BLaER1 treated with 17β-estradiol and CSF1 and Interleukin-3, amounts not matched to agents 10 nM and 100 nM (cell line): Measurements from ENCODE around the gene CTNS.

Source experiments
- H3K27ac ChIP-seq, 11 experiments: shearing (Covaris generic); formaldehyde crosslinking; 2 replicates each; pipeline ENCODE4 v1.8.1; 2022
- H3K27me3 ChIP-seq, 11 experiments: shearing (Covaris generic); formaldehyde crosslinking; 2 replicates each; pipeline ENCODE4 v1.8.1; 2022
- H3K36me3 ChIP-seq, 11 experiments: shearing (Covaris generic); formaldehyde crosslinking; 2 replicates each; pipeline ENCODE4 v1.8.1; 2022
- H3K4me1 ChIP-seq, 10 experiments: shearing (Covaris generic); formaldehyde crosslinking; 2 replicates each; pipeline ENCODE4 v1.8.1; 2022
- H3K4me2 ChIP-seq, 11 experiments: shearing (Covaris generic); formaldehyde crosslinking; 2 replicates each; pipeline ENCODE4 v1.8.1; 2022
- H3K4me3 ChIP-seq, 10 experiments: shearing (Covaris generic); formaldehyde crosslinking; 2 replicates each; pipeline ENCODE4 v1.8.1; 2022
- H3K9ac ChIP-seq, 11 experiments: shearing (Covaris generic); formaldehyde crosslinking; 2 replicates each; pipeline ENCODE4 v1.8.1; 2022
- H3K9me3 ChIP-seq, 11 experiments: shearing (Covaris generic); formaldehyde crosslinking; replicated peaks in 1 of 11; 2 replicates each; pipeline ENCODE4 v1.8.1; 2022
- H4K20me1 ChIP-seq, 11 experiments: shearing (Covaris generic); formaldehyde crosslinking; 2 replicates each; pipeline ENCODE4 v1.8.1; 2022
- Cebpa-rat ChIP-seq, 11 experiments: shearing (Covaris generic); IDR thresholded peaks; 2 replicates each; pipeline ENCODE4 v1.8.1; 2022

CTNS gene

GRCh38 chr17:3647251-3647650 is 10.7 kb downstream of the CTNS start:
- TF ChIP-seq Cebpa-rat (IDR thresholded peaks at IDR 0.05), result no peak
- H3K27ac ChIP-seq, result peak overlapping the region in 8 of 11 experiments; percentile 3 to 97 (median 50); a peak in 15 of 22 replicates
- H4K20me1 ChIP-seq, result peaks cover 0 to 23% (median 0%) of the 10 kb centered on the region in 11 experiments; a peak in 4 of 22 replicates
- H3K4me3 ChIP-seq, result no peak overlapping the region
- no peaks in the 10 kb centered on the region for H3K27me3 ChIP-seq
- peak overlapping the region; percentile 4 to 72 (median 34); a peak in 15 of 22 replicates for H3K9ac ChIP-seq
- peaks cover 41 to 62% (median 53%) of the 10 kb centered on the region in 10 experiments for H3K4me1 ChIP-seq
- H3K36me3 ChIP-seq, result peaks cover 6 to 92% (median 67%) of the 10 kb centered on the region in 11 experiments; a peak in 21 of 22 replicates
- H3K9me3 ChIP-seq, result no peaks in the 10 kb centered on the region
- peak overlapping the region; percentile 1 to 84 (median 64); a peak in 21 of 22 replicates for H3K4me2 ChIP-seq

GRCh38 chr17:3647769-3648555 is 11.4 kb downstream of the CTNS start:
- no peak for TF ChIP-seq Cebpa-rat (IDR thresholded peaks at IDR 0.05)
- Histone ChIP-seq H3K27me3 (no peaks in the 10 kb centered on the region), H3K4me1 (peaks cover 41 to 55% (median 48%) of the 10 kb centered on the region in 10 experiments), H3K36me3 (peaks cover 6 to 92% (median 67%) of the 10 kb centered on the region in 11 experiments; a peak in 21 of 22 replicates), H3K9ac (peak overlapping the region in 9 of 11 experiments; percentile 4 to 72 (median 37); a peak in 15 of 22 replicates), H3K27ac (peak overlapping the region in 8 of 11 experiments; percentile 3 to 97 (median 54); a peak in 15 of 22 replicates), H3K4me2 (peak overlapping the region; percentile 1 to 84 (median 64); a peak in 20 of 22 replicates), H4K20me1 (peaks cover 0 to 23% (median 0%) of the 10 kb centered on the region in 11 experiments; a peak in 5 of 22 replicates), H3K4me3 (no peak overlapping the region), H3K9me3 (no peaks in the 10 kb centered on the region)

DNA sequence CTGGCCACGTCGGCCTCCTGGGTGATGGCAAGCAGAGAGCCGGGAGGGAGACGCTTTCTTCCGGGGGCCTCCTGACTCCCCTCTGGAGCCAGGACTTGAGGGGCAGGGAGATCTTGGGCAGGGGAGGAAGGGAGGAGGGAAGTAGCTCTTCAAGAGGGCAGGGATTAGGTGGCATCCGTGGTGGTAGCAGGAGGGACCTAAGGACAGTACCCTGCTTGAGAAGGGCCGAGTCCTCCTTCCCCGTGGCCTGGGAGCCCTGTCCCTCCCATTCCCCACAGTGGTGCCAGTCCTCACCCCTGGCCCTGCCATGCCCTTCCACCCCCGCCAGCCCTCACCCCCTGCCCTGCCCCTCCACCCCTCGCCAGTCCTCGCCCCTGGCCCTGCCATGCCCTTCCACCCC is 19.2 kb downstream of the CTNS start:
- no peak overlapping the region for H3K4me2 ChIP-seq
- H3K27ac ChIP-seq, result no peak overlapping the region
- no peaks in the 10 kb centered on the region for H3K9me3 ChIP-seq
- H3K9ac ChIP-seq, result no peak overlapping the region
- H3K27me3 ChIP-seq, result no peaks in the 10 kb centered on the region
- peaks cover 0 to 43% (median 6%) of the 10 kb centered on the region in 11 experiments; a peak in 10 of 22 replicates for H4K20me1 ChIP-seq
- no peak for TF ChIP-seq Cebpa-rat (IDR thresholded peaks at IDR 0.05)
- H3K4me1 ChIP-seq, result peaks cover 0 to 11% (median 0%) of the 10 kb centered on the region in 10 experiments; a peak in 6 of 20 replicates
- H3K4me3 ChIP-seq, result no peak overlapping the region
- peaks cover 14 to 90% (median 62%) of the 10 kb centered on the region in 11 experiments for H3K36me3 ChIP-seq

DNA sequence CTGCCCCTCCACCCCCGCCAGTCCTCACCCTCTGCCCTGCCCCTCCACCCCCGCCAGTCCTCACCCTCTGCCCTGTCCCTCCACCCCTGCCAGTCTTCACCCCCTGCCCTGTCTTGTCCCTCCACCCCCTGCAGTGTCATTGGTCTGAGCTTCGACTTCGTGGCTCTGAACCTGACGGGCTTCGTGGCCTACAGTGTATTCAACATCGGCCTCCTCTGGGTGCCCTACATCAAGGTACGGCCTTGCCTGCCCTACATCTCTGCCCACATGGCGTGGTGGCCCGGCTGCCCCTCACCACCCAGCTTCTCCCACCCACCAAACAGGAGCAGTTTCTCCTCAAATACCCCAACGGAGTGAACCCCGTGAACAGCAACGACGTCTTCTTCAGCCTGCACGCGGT is 19.8 kb downstream of the CTNS start:
- TF ChIP-seq Cebpa-rat (IDR thresholded peaks at IDR 0.05), result no peak
- peaks cover 20 to 90% (median 68%) of the 10 kb centered on the region in 11 experiments for H3K36me3 ChIP-seq
- H3K4me2 ChIP-seq, result no peak overlapping the region
- no peaks in the 10 kb centered on the region for H3K27me3 ChIP-seq
- H3K27ac ChIP-seq, result no peak overlapping the region
- H3K4me1 ChIP-seq, result peaks cover 0 to 11% (median 0%) of the 10 kb centered on the region in 10 experiments; a peak in 6 of 20 replicates
- peaks cover 0 to 48% (median 12%) of the 10 kb centered on the region in 11 experiments; a peak in 12 of 22 replicates for H4K20me1 ChIP-seq
- H3K9ac ChIP-seq, result no peak overlapping the region
- H3K4me3 ChIP-seq, result no peak overlapping the region
- H3K9me3 ChIP-seq, result no peaks in the 10 kb centered on the region

- peaks cover 0 to 54% (median 18%) of the 10 kb centered on the region in 11 experiments; a peak in 12 of 22 replicates for H4K20me1 ChIP-seq
- H3K4me3 ChIP-seq, result no peak overlapping the region
- no peaks in the 10 kb centered on the region for H3K27me3 ChIP-seq
- peaks cover 23 to 91% (median 71%) of the 10 kb centered on the region in 11 experiments for H3K36me3 ChIP-seq
- H3K9me3 ChIP-seq, result no peaks in the 10 kb centered on the region
- peaks cover 0 to 11% (median 0%) of the 10 kb centered on the region in 10 experiments; a peak in 6 of 20 replicates for H3K4me1 ChIP-seq
- no peak for TF ChIP-seq Cebpa-rat (IDR thresholded peaks at IDR 0.05)
- no peak overlapping the region for H3K4me2 ChIP-seq
- no peak overlapping the region for H3K27ac ChIP-seq
- H3K9ac ChIP-seq, result no peak overlapping the region
Measured at GRCh38 chr17:3656755-3657587, 20.4 kb downstream of the CTNS start.

DNA sequence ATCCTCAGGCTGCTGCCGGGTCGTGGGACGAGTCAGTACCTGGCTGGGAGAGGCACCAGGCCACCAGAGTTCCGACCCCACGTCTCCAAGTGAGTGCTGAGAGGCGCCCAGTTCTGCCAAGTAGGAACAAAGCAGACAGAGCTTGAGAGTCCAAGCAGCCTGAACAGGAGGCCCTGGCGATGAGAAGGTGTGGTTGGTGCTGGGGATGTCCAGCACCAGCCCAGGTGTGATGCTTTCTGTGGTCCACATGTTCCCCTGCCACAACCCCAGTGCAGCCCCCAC is 21.0 kb downstream of the CTNS start:
- Histone ChIP-seq H3K27ac (no peak overlapping the region), H3K4me2 (no peak overlapping the region), H3K9me3 (no peaks in the 10 kb centered on the region), H3K36me3 (peaks cover 27 to 91% (median 71%) of the 10 kb centered on the region in 11 experiments), H4K20me1 (peaks cover 0 to 59% (median 19%) of the 10 kb centered on the region in 11 experiments; a peak in 13 of 22 replicates), H3K4me3 (no peak overlapping the region), H3K9ac (no peak overlapping the region; a peak in 1 of 22 replicates), H3K27me3 (no peaks in the 10 kb centered on the region), H3K4me1 (peaks cover 0 to 11% (median 0%) of the 10 kb centered on the region in 10 experiments; a peak in 6 of 20 replicates)
- no peak for TF ChIP-seq Cebpa-rat (IDR thresholded peaks at IDR 0.05)

DNA sequence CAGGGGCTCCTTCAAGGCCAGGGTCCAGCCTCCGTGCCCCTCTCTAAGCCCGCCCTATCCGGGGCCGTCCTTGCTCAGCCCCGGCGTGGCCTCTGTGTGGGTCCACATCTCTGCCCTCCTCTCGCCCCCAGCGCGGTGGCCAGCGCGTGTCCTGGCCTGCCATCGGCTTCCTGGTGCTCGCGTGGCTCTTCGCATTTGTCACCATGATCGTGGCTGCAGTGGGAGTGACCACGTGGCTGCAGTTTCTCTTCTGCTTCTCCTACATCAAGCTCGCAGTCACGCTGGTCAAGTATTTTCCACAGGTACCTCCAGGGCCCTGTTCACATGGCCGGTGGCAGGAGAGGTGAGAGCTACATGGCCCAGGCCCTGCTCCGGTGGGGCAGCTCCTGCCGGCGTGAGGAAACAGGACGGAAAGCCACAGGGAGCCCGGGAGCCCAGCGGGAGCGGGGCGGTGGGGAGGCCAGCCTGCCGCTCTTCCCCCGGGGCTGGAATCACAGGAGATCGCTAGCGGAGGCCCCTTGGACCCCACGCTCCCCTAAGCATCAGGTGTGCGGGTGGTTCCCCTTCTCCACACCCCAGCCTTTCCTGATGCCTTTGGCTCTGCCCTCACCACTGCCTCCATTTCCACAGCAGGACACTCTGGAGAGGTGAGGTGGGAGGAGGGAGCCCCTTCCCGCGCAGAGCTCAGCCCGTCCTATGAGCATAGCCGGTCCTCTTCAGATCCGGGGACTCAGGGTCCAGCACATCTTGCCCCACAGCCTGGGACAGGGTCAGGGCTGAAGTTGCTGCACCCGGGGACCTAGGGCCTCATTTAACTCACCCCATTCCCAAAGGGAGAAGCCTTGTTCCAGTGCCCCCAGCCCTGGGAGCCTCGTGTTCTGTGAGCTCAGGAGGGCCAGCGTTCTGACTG is 21.6 kb downstream of the CTNS start:
- H3K4me1 ChIP-seq, result peaks cover 0 to 11% (median 0%) of the 10 kb centered on the region in 10 experiments; a peak in 6 of 20 replicates
- peaks cover 0 to 65% (median 22%) of the 10 kb centered on the region in 11 experiments; a peak in 14 of 22 replicates for H4K20me1 ChIP-seq
- no peaks in the 10 kb centered on the region for H3K27me3 ChIP-seq
- H3K4me3 ChIP-seq, result no peak overlapping the region
- no peak overlapping the region for H3K27ac ChIP-seq
- peaks cover 33 to 91% (median 70%) of the 10 kb centered on the region in 11 experiments for H3K36me3 ChIP-seq
- no peak for TF ChIP-seq Cebpa-rat (IDR thresholded peaks at IDR 0.05)
- no peak overlapping the region for H3K4me2 ChIP-seq
- no peak overlapping the region; a peak in 1 of 22 replicates for H3K9ac ChIP-seq
- no peaks in the 10 kb centered on the region for H3K9me3 ChIP-seq
